EH (cell line): Measurements from ENCODE around the gene TTC12.
A peak's percentile ranks its signal among the peaks of the same experiment; 100 is the strongest.

Experiments
- DNase-seq: peaks from one replicate; pipeline ENCODE4 v3.0.0-alpha.2; 2015; ENCODE audit warnings: low read depth

TTC12 gene, protein sequence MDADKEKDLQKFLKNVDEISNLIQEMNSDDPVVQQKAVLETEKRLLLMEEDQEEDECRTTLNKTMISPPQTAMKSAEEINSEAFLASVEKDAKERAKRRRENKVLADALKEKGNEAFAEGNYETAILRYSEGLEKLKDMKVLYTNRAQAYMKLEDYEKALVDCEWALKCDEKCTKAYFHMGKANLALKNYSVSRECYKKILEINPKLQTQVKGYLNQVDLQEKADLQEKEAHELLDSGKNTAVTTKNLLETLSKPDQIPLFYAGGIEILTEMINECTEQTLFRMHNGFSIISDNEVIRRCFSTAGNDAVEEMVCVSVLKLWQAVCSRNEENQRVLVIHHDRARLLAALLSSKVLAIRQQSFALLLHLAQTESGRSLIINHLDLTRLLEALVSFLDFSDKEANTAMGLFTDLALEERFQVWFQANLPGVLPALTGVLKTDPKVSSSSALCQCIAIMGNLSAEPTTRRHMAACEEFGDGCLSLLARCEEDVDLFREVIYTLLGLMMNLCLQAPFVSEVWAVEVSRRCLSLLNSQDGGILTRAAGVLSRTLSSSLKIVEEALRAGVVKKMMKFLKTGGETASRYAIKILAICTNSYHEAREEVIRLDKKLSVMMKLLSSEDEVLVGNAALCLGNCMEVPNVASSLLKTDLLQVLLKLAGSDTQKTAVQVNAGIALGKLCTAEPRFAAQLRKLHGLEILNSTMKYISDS

DNA sequence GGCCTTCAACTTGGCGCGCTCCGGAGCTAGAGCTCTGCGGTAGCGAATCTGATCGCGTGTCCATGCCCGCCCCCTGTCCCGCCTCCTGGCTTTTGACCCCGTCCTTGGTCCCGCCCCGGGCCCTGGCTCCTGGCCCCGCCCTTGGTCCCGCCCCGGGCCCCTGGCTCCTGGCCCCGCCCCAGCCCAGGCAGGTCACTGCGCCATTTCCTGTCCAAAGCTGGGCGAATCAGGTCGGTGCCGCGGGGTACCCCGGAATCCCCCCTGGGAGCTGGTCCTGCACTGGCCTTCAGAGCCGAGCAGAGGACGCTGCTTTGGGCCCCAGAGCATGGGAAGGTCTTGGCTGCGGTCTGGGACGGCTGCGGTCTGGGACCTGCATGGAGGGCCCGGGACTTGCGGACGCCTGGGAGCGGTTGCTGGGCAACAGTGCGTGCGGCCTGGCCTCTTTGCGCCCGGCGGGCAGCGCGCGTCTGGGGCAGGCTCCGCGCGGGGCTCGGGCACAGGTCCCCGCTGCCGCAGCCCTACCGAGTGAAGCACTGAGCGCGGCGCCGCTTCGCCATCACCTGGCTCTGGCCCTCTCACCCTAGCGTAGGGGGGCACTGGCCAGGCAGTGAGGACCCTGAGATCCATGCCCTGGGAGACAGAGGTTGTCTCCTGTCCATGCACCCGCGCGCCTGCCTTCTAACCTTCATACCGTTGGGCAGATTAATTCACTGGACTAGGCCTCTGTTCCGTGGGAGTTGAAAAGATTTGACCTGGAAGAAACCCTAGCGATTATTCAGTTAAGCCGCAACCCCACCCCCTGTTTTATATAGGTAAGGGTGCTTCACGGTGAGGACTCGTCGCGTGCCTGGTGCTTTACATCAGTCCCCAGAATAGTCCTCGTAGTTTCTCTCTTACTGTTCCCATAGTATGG, at the start of gene TTC12:
Gene TTC12 (plus strand): TSS at position 195 of the 913 bp plus-strand sequence. CDS start 1,675 bp downstream, outside the sequence.
- peak; percentile 91 for DNase-seq

GRCh38 chr11:113265362-113265761, 49.0 kb upstream of the TTC12 start:
- DNase-seq: no peak

DNA sequence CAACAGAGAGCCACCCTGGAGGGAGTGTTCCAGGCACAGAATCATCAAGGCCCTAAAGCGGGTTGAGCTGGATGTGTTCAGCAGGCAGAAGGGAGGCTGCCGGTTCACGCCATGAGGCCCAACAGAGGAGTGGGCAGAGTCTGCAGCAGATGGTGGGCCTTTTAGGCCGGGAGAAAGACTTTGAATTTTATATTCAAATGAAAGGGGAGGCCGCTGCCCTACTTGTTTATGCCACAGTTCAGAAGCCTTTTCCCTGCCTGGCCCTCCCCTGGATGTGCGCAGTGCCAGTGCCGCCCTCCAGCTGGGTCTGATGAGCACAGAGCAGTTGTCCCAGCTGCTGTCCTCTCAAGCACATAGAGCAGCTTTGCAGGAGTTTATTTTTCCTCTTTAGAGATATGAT, 46.9 kb upstream of the TTC12 start:
- DNase-seq: no peak

GRCh38 chr11:113269096-113269495, 45.3 kb upstream of the TTC12 start:
- DNase-seq: no peak

DNA sequence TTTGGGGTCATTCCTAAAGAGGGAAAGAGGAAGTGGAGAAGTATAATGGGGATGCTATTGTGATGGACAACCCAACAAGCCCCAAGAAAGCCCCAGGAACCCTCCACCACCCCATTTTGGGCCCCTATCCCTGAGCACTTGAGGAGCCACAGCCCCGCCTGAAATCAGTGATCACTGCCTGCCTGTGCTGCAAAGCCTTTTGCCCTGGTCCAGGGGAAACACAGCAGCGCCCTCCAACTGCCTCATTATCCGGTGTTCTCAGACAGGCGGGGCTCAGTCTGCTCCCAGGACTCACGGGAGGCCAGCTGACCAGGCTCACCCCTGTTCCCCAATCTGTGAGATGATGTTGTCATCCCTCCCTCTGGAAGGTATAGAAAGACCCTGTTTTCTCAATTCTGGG, 44.7 kb upstream of the TTC12 start:
- DNase-seq: no peak

DNA sequence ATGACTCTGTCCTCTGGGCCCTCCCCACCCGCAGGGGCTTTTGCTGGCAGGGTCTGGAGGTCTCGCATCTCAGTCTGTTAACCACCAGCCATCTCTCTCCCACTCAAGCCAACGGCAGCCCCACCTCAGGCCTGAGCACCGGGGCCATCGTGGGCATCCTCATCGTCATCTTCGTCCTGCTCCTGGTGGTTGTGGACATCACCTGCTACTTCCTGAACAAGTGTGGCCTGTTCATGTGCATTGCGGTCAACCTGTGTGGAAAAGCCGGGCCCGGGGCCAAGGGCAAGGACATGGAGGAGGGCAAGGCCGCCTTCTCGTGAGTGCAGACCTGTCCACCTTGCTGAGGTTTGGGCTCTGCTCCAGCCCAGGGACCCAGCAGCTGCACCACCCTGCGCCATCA, 44.3 kb upstream of the TTC12 start:
- DNase-seq: no peak

DNA sequence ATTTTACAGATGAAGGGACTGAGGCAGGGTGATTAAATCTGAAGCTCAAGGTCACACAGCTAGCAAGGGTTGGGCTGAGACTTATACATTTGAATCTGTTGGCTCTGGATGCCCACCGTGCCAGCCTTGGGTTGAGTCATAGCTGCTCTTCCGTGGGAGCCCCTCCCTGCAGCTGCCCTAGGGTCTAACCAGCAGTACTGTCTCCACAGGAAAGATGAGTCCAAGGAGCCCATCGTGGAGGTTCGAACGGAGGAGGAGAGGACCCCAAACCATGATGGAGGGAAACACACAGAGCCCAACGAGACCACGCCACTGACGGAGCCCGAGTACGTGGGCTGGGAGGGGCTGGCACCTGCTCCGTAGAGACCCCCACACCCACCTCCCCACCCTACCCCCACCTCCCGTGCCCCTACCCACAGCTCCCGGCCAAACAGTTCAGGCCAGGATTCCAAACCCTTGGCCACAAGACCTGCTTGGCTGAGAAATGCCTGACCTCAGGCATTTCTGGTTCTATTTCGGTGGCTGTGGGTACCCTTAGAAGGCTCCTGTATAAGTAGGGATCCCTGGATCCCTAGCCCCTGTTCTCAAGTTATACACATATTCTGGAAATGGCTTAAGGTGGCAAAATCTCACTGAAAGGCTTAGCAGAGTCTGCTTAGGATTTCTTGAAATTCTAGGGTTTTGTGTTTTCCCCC, 42.7 kb upstream of the TTC12 start:
- no peak for DNase-seq

GRCh38 chr11:113272281-113272680, 42.1 kb upstream of the TTC12 start:
- no peak for DNase-seq

- no peak for DNase-seq
Observed at GRCh38 chr11:113272927-113273615, 41.3 kb upstream of the TTC12 start.

- no peak for DNase-seq
Observed at GRCh38 chr11:113273720-113274119, 40.7 kb upstream of the TTC12 start.

- peak; percentile 3 for DNase-seq
Observed at GRCh38 chr11:113274713-113275582, 39.4 kb upstream of the TTC12 start.

DNA sequence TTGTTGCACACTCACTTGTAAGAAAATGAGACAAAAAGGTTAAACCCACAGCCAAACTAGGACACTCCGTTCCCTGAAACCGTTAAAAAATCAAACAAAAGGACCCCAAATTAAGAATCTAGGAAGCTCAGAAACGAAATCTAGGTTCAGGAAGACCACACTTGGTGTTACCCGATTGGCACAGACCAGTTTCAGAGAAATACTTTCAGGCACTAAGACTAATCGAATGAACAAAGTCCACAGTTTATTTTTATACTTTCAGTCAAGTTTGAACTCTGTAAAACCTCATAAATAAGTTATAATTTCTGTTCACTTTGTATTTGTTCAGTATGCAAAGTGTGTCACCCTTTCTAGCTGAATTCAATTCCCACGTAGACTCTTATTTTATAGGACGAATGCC, 38.8 kb upstream of the TTC12 start:
- no peak for DNase-seq

- no peak for DNase-seq
Observed at GRCh38 chr11:113276466-113276865, 37.9 kb upstream of the TTC12 start.

GRCh38 chr11:113277907-113278306, 36.5 kb upstream of the TTC12 start:
- no peak for DNase-seq

GRCh38 chr11:113278481-113278880, 35.9 kb upstream of the TTC12 start:
- DNase-seq: no peak

DNA sequence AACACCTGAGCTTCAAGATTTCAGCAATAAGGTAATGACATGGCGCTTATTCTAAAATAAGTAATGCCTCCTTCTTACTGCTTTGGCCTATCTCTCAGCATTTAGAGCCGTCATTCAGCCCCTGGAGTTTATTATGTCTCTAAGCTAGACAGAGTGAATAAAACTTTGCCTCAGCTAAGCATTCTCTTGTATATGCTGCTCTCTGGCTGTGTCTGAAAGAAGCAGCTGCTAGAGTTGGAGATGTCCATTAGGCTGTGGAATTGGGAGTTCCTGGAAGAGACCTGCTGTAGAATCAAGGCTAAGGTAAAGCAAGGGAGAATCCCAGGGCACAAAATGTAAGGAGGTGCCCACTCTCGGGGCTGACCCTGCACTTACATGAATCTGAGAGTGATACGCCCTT, 35.5 kb upstream of the TTC12 start:
- DNase-seq: no peak

DNA sequence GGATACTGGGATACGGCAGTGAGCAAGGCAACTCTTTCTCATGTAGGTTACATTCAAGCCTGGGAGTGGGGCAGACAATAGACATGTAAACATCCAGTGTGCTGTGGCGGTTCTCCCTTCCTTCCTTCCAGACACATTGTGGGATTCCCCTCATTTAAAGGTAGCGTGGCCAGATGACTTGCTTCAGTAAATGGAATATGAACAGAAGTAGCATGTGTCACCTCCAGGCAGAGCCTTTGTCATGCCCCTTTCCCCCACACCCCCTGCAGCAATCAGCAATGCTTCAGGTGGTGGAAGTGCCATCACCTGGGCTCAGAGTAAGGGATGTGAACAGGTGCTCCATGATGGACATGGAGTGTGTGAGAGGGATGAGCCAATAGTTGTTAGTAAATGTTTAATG, 34.8 kb upstream of the TTC12 start:
- no peak for DNase-seq

- no peak for DNase-seq
Observed at GRCh38 chr11:113281052-113281725, 33.2 kb upstream of the TTC12 start.

DNA sequence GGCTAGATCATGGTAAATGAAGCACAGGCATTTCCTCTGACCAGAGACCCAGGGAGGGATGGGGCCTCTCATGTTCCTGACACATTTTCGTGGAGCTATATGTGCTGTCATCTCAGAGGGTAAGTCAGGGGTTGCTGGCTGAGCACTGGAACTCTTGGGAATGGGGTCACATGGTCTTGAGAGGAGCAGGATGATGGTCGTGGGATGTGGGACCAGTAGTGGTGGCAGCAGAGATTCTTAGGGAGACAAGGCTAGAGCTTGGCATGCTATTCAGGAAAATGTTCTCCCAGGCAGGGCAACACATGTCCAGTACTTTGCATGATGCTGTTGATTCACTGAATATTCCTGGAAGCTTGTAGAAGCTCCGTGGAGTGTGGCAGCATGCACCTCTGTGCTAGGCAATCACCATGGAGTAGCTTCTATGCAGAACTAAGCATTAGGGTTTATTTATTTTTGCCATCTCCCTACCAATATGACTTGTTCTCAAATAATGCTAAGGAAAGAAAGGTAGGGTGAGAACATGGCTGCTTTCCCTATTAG, 31.4 kb upstream of the TTC12 start:
- no peak for DNase-seq
